Endothelial cell of umbilical vein (primary cell): ENCODE data around the gene HADHB. TPM values are rescaled to one million over a fixed set of nuclear protein-coding genes. Genes with fewer than 3 reads are reported as not detected.

Experiments used
- BruUV-seq: library from RNA; stranded (reverse); fragments of 400-500 nt; replicated peaks from 2 replicates; lab custom pipeline; 2021; lab: Mats Ljungman, UMichigan
- CTCF ChIA-PET: fragments of 300-600, 350-600 bp; sonication (Branson Sonifier 250); formaldehyde crosslinking; loops from one replicate; lab custom pipeline; 2021; ENCODE audit warnings: antibody characterized with exemption, inconsistent platforms; lab: Charles Lee
- POLR2A ChIA-PET: fragments of 300-600, 350-600 bp; sonication (Branson Sonifier 250); formaldehyde crosslinking; loops from one replicate; lab custom pipeline; 2021; ENCODE audit warnings: antibody characterized with exemption, inconsistent platforms; lab: Charles Lee
- DNase-seq: peaks from one replicate; pipeline ENCODE4 v3.0.0-alpha.2; 2011; ENCODE audit warnings: low read depth, low spot score
- FAIRE-seq: peaks from 2 replicates; lab custom pipeline; 2011; peaks lifted over from hg19 to GRCh38; lab: Jason Lieb, UNC
- H2AFZ ChIP-seq: 2 replicates; pipeline ENCODE4 v1.6.0; 2012; ENCODE audit warnings: low read depth, low read length, control low read depth, inconsistent platforms
- H3K27ac ChIP-seq: 2 replicates; pipeline ENCODE4 v1.5.1; 2011; ENCODE audit warnings: low read depth, mild to moderate bottlenecking, control low read depth, low read length, moderate library complexity; ENCODE audit not compliant: insufficient read depth
- H3K27me3 ChIP-seq, 2 experiments: 2 replicates each; pipeline versions ENCODE4 v1.6.0 to v1.6.1; 2011; ENCODE audit warnings: low read length in 2 of 2, mixed read lengths in 1 of 2; ENCODE audit not compliant: control insufficient read depth in 2 of 2, insufficient read depth in 2 of 2
- H3K36me3 ChIP-seq, 2 experiments: 2 replicates in 1 of 2; 3 replicates in 1 of 2; pipeline ENCODE4 v1.5.1; 2011; ENCODE audit warnings: low read length in 2 of 2, mild to moderate bottlenecking in 1 of 2, moderate library complexity in 1 of 2; ENCODE audit not compliant: control insufficient read depth in 2 of 2, insufficient read depth in 2 of 2; ENCODE audit errors: extremely low read depth in 1 of 2
- H3K4me1 ChIP-seq: 3 replicates; pipeline ENCODE4 v1.5.1; 2011; ENCODE audit warnings: mild to moderate bottlenecking, low read length; ENCODE audit not compliant: control insufficient read depth, insufficient read depth; ENCODE audit errors: extremely low read depth
- H3K4me2 ChIP-seq: 2 replicates; pipeline ENCODE4 v1.6.1; 2011; ENCODE audit warnings: low read length, control low read depth, mixed read lengths; ENCODE audit not compliant: insufficient read depth
- H3K4me3 ChIP-seq, 3 experiments: fragments of 200-600 bp in 1 of 3; sonication (generic), shearing (Covaris generic) in 1 of 3; replicated peaks in 1 of 3; 2 replicates each; pipeline ENCODE4 v1.5.1; 2011 to 2016; ENCODE audit warnings: control low read depth in 3 of 3, low read length in 3 of 3, mild to moderate bottlenecking in 2 of 3, inconsistent platforms in 1 of 3, low read depth in 1 of 3, moderate library complexity in 1 of 3; ENCODE audit not compliant: insufficient read depth in 1 of 3
- H3K79me2 ChIP-seq: 2 replicates; pipeline ENCODE4 v1.6.0; 2012; ENCODE audit warnings: low read length, inconsistent platforms; ENCODE audit not compliant: control insufficient read depth, insufficient read depth
- H3K9ac ChIP-seq: replicated peaks from 2 replicates; pipeline ENCODE3; 2011; ENCODE audit warnings: low read length, control low read depth; ENCODE audit not compliant: insufficient read depth; ENCODE audit errors: extremely low read depth
- H3K9me1 ChIP-seq: replicated peaks from 3 replicates; pipeline ENCODE4 v1.6.0; 2011; ENCODE audit warnings: mild to moderate bottlenecking, low read length; ENCODE audit not compliant: control insufficient read depth, insufficient read depth; ENCODE audit errors: extremely low read depth
- H3K9me3 ChIP-seq: replicated peaks from 2 replicates; pipeline ENCODE4 v1.5.1; 2012; ENCODE audit warnings: low read length, inconsistent platforms; ENCODE audit not compliant: control insufficient read depth, insufficient read depth
- H4K20me1 ChIP-seq: replicated peaks from 2 replicates; pipeline ENCODE3; 2011; ENCODE audit warnings: mild to moderate bottlenecking, low read length; ENCODE audit not compliant: control insufficient read depth, insufficient read depth; ENCODE audit errors: extremely low read depth
- EZH2 ChIP-seq: IDR thresholded peaks from 2 replicates; pipeline ENCODE4 v1.6.1; 2012; ENCODE audit warnings: borderline replicate concordance, low read depth, mild to moderate bottlenecking, moderate library complexity, low read length, inconsistent platforms; ENCODE audit not compliant: severe bottlenecking
- FOS ChIP-seq: IDR thresholded peaks from 2 replicates; pipeline ENCODE4 v1.6.1; 2011; ENCODE audit warnings: mild to moderate bottlenecking, low read length, moderate library complexity, borderline replicate concordance; ENCODE audit not compliant: insufficient read depth
- GATA2 ChIP-seq: IDR thresholded peaks from 2 replicates; pipeline ENCODE4 v1.7.0; 2011; ENCODE audit warnings: low read depth, mild to moderate bottlenecking, moderate library complexity, mixed read lengths, low read length; ENCODE audit not compliant: insufficient read length, insufficient read depth
- JUN ChIP-seq: IDR thresholded peaks from 2 replicates; pipeline ENCODE4 v1.6.1; 2011; ENCODE audit warnings: borderline replicate concordance, low read depth; ENCODE audit not compliant: insufficient read length, insufficient read depth
- MYC ChIP-seq: IDR thresholded peaks from one replicate; pipeline ENCODE4 v1.6.1; 2011; ENCODE audit warnings: mild to moderate bottlenecking, low read depth, low read length
- POLR2A ChIP-seq: IDR thresholded peaks from 2 replicates; pipeline ENCODE4 v1.6.1; 2012; ENCODE audit warnings: low read depth, mild to moderate bottlenecking, control low read depth, low read length
- POLR2AphosphoS5 ChIP-seq: IDR thresholded peaks from 2 replicates; pipeline ENCODE4 v1.6.1; 2012; ENCODE audit warnings: low read depth, mild to moderate bottlenecking, control low read depth, low read length, moderate library complexity; ENCODE audit not compliant: insufficient read depth
- dilution Hi-C: fragments of 300-500 bp; cut with MboI; formaldehyde crosslinking; loops from one replicate; pipeline ENCODE4 v1.15.0; 2019; ENCODE audit warnings: low sequenced_read_pairs; ENCODE audit not compliant: extremely low pct_ligation_motif_present
- intact Hi-C: fragments of 100-400 bp; cut with micrococcal nuclease; formaldehyde crosslinking; loops from one replicate; pipeline ENCODE4 v1.10.0; 2022
- polyA plus RNA-seq, 4 experiments: library from polyadenylated mRNA; depleted of rRNA in 3 of 4; stranded (reverse) in 3 of 4; unstranded in 1 of 4; fragments of >200 nt; gene quantifications; 2 replicates each; pipeline versions ENCODE4 v1.2.1 to v1.2.3, GENCODE V29; 2011 to 2012; ENCODE audit warnings: missing spikeins in 1 of 4
- total RNA-seq: library from RNA; stranded (reverse); gene quantifications from 2 replicates; pipeline ENCODE4 v1.2.3, GENCODE V29; 2021
- TF ChIP-seq, protein P1 (sequence below), 2 donors: IDR thresholded peaks; 1 replicate in 1 of 2; 2 replicates in 1 of 2; pipeline ENCODE4 v1.5.1; 2011; ENCODE audit warnings: low read length in 2 of 2, mild to moderate bottlenecking in 2 of 2, moderate library complexity in 2 of 2, control low read depth in 1 of 2, inconsistent platforms in 1 of 2, low read depth in 1 of 2; ENCODE audit not compliant: insufficient read depth in 1 of 2; ENCODE audit errors: extremely low read depth in 1 of 2
- TF ChIP-seq, protein P2 (sequence below): IDR thresholded peaks from 2 replicates; pipeline ENCODE4 v1.6.1; 2011; ENCODE audit not compliant: insufficient read depth, insufficient read length

The HADHB gene
- total and polyA plus RNA-seq, 2 donors (not counting 3 experiments of a cell fraction or from before 2014, with no cell fraction given), result 92.9 to 100 TPM

DNA sequence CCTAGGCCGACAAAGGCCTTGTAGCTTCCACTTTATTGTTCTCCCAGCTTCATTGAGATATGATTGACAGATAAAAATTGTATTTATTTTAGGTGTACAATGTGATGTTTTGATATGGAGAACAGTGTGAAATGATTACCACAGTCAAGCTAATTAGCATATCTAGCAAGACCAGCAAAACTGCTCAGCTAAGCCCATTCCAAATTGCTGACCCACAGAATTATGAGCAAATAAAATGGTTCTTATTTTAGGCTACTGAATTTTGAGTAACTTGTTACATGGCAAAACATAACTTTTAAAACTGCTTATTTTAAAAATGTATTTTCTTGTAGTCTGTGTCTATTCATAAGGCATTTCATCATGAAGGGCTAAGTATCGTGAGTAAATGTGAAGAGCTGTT, 92.6 kb downstream of the HADHB start:
- Histone ChIP-seq H3K4me1 (no peaks in the 10 kb centered on the region), H3K36me3 (no peaks in the 10 kb centered on the region), H3K27me3 (peaks cover 5 to 13% of the 10 kb centered on the region in 2 experiments), H3K27ac (no peak overlapping the region), H4K20me1 (no peaks in the 10 kb centered on the region), H3K79me2 (no peaks in the 10 kb centered on the region), H2AFZ (no peak overlapping the region), H3K9ac (no peak overlapping the region), H3K9me3 (no peaks in the 10 kb centered on the region), H3K4me3 (no peak overlapping the region), H3K9me1 (no peaks in the 10 kb centered on the region), H3K4me2 (no peak overlapping the region)
- intact Hi-C loops (no loop called here), dilution Hi-C loops (no loop called here)
- no peak for DNase-seq
- no TSS peak for BruUV-seq
- POLR2A ChIA-PET, result no interaction called here
- CTCF ChIA-PET, result no interaction called here
- FAIRE-seq, result no peak
- TF ChIP-seq FOS (no peak), GATA2 (no peak), POLR2A (no peak), JUN (no peak), EZH2 (no peak), POLR2AphosphoS5 (no peak), MYC (no peak)
- TF ChIP-seq, protein P1, sequence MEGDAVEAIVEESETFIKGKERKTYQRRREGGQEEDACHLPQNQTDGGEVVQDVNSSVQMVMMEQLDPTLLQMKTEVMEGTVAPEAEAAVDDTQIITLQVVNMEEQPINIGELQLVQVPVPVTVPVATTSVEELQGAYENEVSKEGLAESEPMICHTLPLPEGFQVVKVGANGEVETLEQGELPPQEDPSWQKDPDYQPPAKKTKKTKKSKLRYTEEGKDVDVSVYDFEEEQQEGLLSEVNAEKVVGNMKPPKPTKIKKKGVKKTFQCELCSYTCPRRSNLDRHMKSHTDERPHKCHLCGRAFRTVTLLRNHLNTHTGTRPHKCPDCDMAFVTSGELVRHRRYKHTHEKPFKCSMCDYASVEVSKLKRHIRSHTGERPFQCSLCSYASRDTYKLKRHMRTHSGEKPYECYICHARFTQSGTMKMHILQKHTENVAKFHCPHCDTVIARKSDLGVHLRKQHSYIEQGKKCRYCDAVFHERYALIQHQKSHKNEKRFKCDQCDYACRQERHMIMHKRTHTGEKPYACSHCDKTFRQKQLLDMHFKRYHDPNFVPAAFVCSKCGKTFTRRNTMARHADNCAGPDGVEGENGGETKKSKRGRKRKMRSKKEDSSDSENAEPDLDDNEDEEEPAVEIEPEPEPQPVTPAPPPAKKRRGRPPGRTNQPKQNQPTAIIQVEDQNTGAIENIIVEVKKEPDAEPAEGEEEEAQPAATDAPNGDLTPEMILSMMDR (IDR thresholded peaks at IDR 0.05; ENCODE audit: extremely low read depth in 1 of 2, insufficient read depth in 1 of 2, low read depth in 1 of 2, low read length in 2 of 2), result no peak
- TF ChIP-seq, protein P2, sequence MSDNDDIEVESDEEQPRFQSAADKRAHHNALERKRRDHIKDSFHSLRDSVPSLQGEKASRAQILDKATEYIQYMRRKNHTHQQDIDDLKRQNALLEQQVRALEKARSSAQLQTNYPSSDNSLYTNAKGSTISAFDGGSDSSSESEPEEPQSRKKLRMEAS, result no peak

Other genes starting within 250 kb of the HADHB start
- gene RAB10, start 210.9 kb upstream of the HADHB start, total RNA-seq, result 104 and 105 TPM in 2 replicates
- 37.2 and 45.1 TPM in 2 replicates for gene RAB10, start 210.9 kb upstream of the HADHB start, polyA plus RNA-seq
- gene GAREM2, start 71.9 kb upstream of the HADHB start, total RNA-seq, result 3.1 and 4.5 TPM in 2 replicates
- 3.7 TPM in 2 replicates for gene GAREM2, start 71.9 kb upstream of the HADHB start, polyA plus RNA-seq
- gene HADHA, start 307 bp upstream of the HADHB start, total RNA-seq, result 151 and 158 TPM in 2 replicates
- gene HADHA, start 307 bp upstream of the HADHB start, polyA plus RNA-seq, result 67.5 and 79.4 TPM in 2 replicates
- gene SELENOI, start 101.2 kb downstream of the HADHB start, total RNA-seq, result 23.1 and 25.3 TPM in 2 replicates
- gene SELENOI, start 101.2 kb downstream of the HADHB start, polyA plus RNA-seq, result 4.8 and 10.8 TPM in 2 replicates
- 0.18 and 0.73 TPM in 2 replicates for gene ADGRF3, start 101.8 kb downstream of the HADHB start, total RNA-seq
- 0.21 and 0.30 TPM in 2 replicates for gene ADGRF3, start 101.8 kb downstream of the HADHB start, polyA plus RNA-seq
- 0.21 and 0.44 TPM in 2 replicates for gene DRC1, start 157.0 kb downstream of the HADHB start, total RNA-seq
- gene DRC1, start 157.0 kb downstream of the HADHB start, polyA plus RNA-seq, result not detected in 2 replicates
- 0.16 and 0.22 TPM in 2 replicates for gene OTOF, start 233.2 kb downstream of the HADHB start, total RNA-seq
- gene OTOF, start 233.2 kb downstream of the HADHB start, polyA plus RNA-seq, result 0.05 and 0.06 TPM in 2 replicates